Skin epidermis (tissue), 12 donors: ENCODE data around the gene CCSER2.
"Not testable (repeated sequence)": the region's sequence is repeated elsewhere in the genome, so short reads cannot be mapped to it uniquely, and the experiment has no call there.

Experiments
- H3K27ac ChIP-seq, 21 experiments: fragments of 200-600 bp; sonication (generic) in 11 of 21; one replicate each; pipeline ENCODE4 v1.5.0; 2020; ENCODE audit warnings: mild to moderate bottlenecking in 3 of 21, inconsistent platforms in 2 of 21, moderate library complexity in 2 of 21
- H3K4me3 ChIP-seq, 7 experiments: fragments of 200-600 bp; sonication (generic) in 2 of 7; one replicate each; pipeline ENCODE4 v1.5.0; 2020; ENCODE audit warnings: inconsistent platforms in 2 of 7, mild to moderate bottlenecking in 2 of 7, moderate library complexity in 1 of 7

CCSER2 gene

DNA sequence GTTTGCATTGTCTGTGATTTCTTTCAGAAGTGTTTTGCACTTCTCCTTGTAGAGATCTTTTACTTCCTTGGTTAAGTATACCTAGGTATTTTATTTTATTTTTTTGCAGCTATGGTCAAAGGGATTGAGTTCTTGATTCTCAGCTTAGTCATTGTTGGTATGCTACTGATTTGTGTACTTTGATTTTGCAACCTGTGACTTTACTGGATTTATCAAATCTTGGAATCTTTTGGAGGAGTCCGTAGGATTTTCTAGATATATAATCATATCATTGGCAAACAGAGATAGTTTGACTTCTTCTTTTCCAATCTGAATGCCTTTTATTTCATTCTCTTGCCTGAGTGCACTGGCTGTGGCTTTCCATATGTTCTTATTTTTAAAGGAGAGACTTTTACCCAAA is 41.9 kb downstream of the CCSER2 start:
- no peak overlapping the region for H3K4me3 ChIP-seq
- H3K27ac ChIP-seq: no peak overlapping the region

DNA sequence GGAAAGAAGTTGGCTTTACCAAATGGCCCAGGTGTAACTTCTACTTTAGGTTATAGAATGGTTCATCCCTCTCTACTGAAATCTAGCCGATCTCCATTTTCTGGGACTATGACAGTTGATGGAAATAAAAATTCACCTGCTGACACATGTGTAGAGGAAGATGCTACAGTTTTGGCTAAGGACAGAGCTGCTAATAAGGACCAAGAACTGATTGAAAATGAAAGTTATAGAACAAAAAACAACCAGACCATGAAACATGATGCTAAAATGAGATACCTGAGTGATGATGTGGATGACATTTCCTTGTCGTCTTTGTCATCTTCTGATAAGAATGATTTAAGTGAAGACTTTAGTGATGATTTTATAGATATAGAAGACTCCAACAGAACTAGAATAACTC is 43.6 kb downstream of the CCSER2 start:
- Histone ChIP-seq H3K27ac (no peak overlapping the region), H3K4me3 (no peak overlapping the region)

GRCh38 chr10:84373000-84373399 is 44.6 kb downstream of the CCSER2 start:
- Histone ChIP-seq H3K4me3 (no peak overlapping the region), H3K27ac (no peak overlapping the region)

- no peak overlapping the region for H3K27ac ChIP-seq
- no peak overlapping the region for H3K4me3 ChIP-seq
Measured at GRCh38 chr10:84374455-84374854, 46.1 kb downstream of the CCSER2 start.

DNA sequence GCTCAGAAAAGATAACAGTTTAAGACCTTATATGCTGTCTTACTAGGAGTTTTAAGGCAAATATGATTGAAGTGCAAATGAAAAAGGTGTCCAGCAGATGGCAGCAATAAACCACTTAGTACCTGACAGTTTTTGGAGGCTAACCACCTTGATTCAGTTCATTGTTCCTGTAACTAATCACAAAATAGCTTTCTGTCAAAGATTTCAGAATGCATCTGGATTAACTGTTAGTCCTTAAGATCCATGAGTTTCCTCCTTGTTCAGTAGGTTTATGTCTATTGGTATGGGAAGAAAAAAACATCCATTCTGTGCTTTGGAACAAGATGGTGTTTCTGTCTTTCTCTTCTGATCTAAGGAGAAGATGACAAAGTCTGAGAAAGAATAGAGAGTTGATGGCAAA is 46.6 kb downstream of the CCSER2 start:
- H3K4me3 ChIP-seq: no peak overlapping the region
- no peak overlapping the region for H3K27ac ChIP-seq

DNA sequence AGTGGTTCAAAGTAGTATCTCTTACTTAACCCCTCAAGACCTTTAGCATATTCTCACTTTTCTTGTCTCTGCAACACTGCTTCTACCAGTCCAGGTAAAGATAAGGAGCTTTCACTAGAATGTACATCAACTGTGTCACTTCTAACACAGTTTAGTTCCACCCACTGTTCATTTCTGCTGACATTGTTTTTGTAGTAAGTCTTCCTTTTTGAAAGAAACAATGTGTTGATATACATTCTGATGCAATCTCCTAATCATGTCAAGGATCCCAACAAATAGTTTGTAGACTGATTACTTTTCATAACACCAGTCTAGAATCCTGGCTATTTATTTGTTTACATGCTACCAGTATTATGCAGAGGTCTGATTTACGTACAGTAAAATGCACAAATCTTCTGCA is 47.5 kb downstream of the CCSER2 start:
- H3K27ac ChIP-seq: no peak overlapping the region

GRCh38 chr10:84388148-84388547 is 59.8 kb downstream of the CCSER2 start:
- Histone ChIP-seq H3K27ac (no peak overlapping the region), H3K4me3 (no peak overlapping the region)

More for the DNA sequence above, 47.5 kb downstream of the CCSER2 start:
- H3K4me3 ChIP-seq: no peak overlapping the region

DNA sequence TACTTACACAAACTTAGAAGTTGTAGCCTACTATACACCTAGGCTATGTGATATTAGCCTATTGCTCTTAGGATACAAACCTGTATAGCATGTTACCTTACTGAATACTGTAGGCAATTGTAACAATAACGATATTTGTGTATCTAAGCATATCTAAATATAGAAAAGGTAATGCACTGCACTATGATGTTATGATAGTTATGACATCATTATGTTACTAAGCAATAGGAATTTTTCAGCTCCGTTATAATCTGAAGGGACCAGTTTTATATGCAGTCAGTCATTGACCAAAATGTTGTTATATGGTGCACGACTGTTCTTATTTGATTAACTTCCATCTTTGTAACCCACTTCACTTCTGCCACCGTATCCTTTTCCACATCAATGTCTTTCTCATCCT is 62.0 kb downstream of the CCSER2 start:
- Histone ChIP-seq H3K27ac (no peak overlapping the region), H3K4me3 (no peak overlapping the region)

GRCh38 chr10:84391326-84391725 is 62.9 kb downstream of the CCSER2 start:
- Histone ChIP-seq H3K4me3 (no peak overlapping the region), H3K27ac (no peak overlapping the region)

GRCh38 chr10:84392181-84392580 is 63.8 kb downstream of the CCSER2 start:
- H3K4me3 ChIP-seq: no peak overlapping the region
- no peak overlapping the region for H3K27ac ChIP-seq

- Histone ChIP-seq H3K4me3 (no peak overlapping the region), H3K27ac (no peak overlapping the region)
Measured at GRCh38 chr10:84395581-84395980, 67.2 kb downstream of the CCSER2 start.

- peak overlapping the region in 4 of 21 experiments; percentile 11 to 35 (median 26) for H3K27ac ChIP-seq
Measured at GRCh38 chr10:84397735-84398144, 69.4 kb downstream of the CCSER2 start.

GRCh38 chr10:84398696-84399095 is 70.3 kb downstream of the CCSER2 start:
- H3K4me3 ChIP-seq: no peak overlapping the region
- H3K27ac ChIP-seq: peak overlapping the region in 2 of 21 experiments; percentile 28 to 39

More at GRCh38 chr10:84397735-84398144, 69.4 kb downstream of the CCSER2 start:
- no peak overlapping the region for H3K4me3 ChIP-seq

GRCh38 chr10:84401854-84402611 is 73.6 kb downstream of the CCSER2 start:
- H3K4me3 ChIP-seq: no peak overlapping the region
- no peak overlapping the region for H3K27ac ChIP-seq

- H3K27ac ChIP-seq: no peak overlapping the region
- no peak overlapping the region for H3K4me3 ChIP-seq
Measured at GRCh38 chr10:84404783-84405182, 76.4 kb downstream of the CCSER2 start.

DNA sequence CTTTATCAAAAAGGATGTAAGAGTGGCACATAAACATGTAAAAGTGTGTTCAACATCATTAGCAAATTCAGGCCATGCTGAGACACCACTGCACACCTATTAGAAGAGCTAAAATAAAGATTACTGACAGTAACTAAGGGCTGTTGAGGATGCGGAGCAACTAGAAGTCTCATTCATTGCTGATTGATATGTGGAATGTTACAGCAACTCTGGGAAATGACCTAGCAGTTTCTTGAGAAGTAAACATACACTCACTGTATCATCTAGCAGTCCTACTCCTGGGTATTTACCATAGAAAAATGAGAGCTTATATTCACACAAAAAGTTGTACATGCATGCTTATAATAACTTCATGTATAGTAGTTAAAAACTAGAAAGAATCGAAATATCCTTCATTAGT is 77.3 kb downstream of the CCSER2 start:
- H3K27ac ChIP-seq: no peak overlapping the region
- H3K4me3 ChIP-seq: no peak overlapping the region

GRCh38 chr10:84406561-84406960 is 78.2 kb downstream of the CCSER2 start:
- H3K4me3 ChIP-seq: no peak overlapping the region
- peak overlapping the region in 3 of 21 experiments; percentile 7 to 53 (median 39) for H3K27ac ChIP-seq

- peak overlapping the region in 2 of 21 experiments; percentile 5 to 7 for H3K27ac ChIP-seq
- H3K4me3 ChIP-seq: no peak overlapping the region
Measured at GRCh38 chr10:84407388-84408049, 79.1 kb downstream of the CCSER2 start.

DNA sequence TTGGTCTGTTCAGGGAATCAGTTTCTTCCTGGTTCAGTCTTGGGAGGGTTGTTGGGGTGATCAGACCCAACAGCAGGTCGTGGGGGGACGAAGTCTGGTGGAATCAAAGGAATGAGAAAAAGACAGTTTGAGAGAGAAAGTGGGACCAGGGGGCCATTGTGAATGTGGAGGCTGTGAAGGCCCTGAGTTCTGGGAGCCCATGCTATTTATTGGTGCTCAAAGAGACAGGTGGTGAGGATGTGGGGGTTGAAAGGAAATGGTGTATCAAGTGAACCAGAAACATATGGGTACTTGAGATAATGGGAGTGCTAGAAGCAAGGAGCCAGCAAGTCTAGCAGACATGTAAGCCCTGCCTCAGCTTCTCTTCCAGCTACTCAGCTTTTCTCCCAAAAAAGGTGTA is 84.1 kb downstream of the CCSER2 start:
- Histone ChIP-seq H3K4me3 (no peak overlapping the region), H3K27ac (no peak overlapping the region)

DNA sequence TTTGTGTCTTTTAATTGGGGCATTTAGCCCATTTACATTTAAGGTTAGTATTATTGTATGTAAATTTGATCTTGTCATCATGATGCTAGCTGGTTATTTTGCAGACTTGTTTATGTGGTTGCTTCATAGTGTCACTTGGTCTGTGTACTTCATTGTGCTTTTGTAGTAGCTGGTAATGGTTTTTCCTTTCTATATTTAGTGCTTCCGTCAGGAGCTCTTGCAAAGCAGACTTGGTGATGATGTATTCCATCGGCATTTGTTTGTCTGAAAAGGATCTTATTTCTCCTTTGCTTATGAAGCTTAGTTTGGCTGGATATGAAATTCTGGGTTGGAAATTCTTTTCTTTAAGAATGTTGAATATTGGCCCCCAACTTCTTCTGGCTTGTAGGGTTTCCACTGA is 85.7 kb downstream of the CCSER2 start:
- H3K4me3 ChIP-seq, H3K27ac ChIP-seq: not testable (repeated sequence)

- no peak overlapping the region for H3K4me3 ChIP-seq
- no peak overlapping the region for H3K27ac ChIP-seq
Measured at GRCh38 chr10:84415539-84416244, 87.3 kb downstream of the CCSER2 start.
